HEK293 (cell line): ENCODE measurements around the gene DGCR8.

Source experiments
- ZEB2 ChIP-seq: fragments of 450-650 bp; formaldehyde crosslinking; IDR thresholded peaks from 2 replicates; pipeline ENCODE4 v1.5.1; 2016; ENCODE audit warnings: missing biosample characterization, missing genetic modification characterization
- ZNF248 ChIP-seq: fragments of 450-650 bp; formaldehyde crosslinking; IDR thresholded peaks from 2 replicates; pipeline ENCODE4 v1.5.1; 2017; ENCODE audit warnings: missing biosample characterization, missing genetic modification characterization
- ZNF274 ChIP-seq, 2 experiments: fragments of 200-500 bp in 1 of 2; fragments of 450-650 bp in 1 of 2; sonication (Bioruptor generic) in 1 of 2; formaldehyde crosslinking in 1 of 2; IDR thresholded peaks; 2 replicates each; pipeline versions ENCODE4 v1.5.1 to v1.6.1; 2014 to 2016; ENCODE audit warnings: borderline replicate concordance in 1 of 2, inconsistent platforms in 1 of 2, low read length in 1 of 2, missing biosample characterization in 1 of 2, missing genetic modification characterization in 1 of 2
- ZNF510 ChIP-seq: fragments of 450-650 bp; formaldehyde crosslinking; IDR thresholded peaks from 2 replicates; pipeline ENCODE4 v1.5.1; 2018; ENCODE audit warnings: mild to moderate bottlenecking, missing genetic modification characterization, missing biosample characterization; ENCODE audit not compliant: insufficient replicate concordance
- ZNF707 ChIP-seq: fragments of 450-650 bp; formaldehyde crosslinking; IDR thresholded peaks from 2 replicates; pipeline ENCODE4 v1.5.1; 2016; ENCODE audit warnings: missing biosample characterization, missing genetic modification characterization
- TF ChIP-seq, protein P1 (sequence below): sonication (generic); formaldehyde crosslinking; IDR thresholded peaks from 2 replicates; pipeline ENCODE4 v1.8.1; 2022; ENCODE audit warnings: mild to moderate bottlenecking, moderate library complexity, missing genetic modification reagents
- TF ChIP-seq, protein P2 (sequence below): fragments of 450-650 bp; formaldehyde crosslinking; IDR thresholded peaks from 2 replicates; pipeline ENCODE4; 2016; ENCODE audit warnings: missing biosample characterization, missing genetic modification characterization
- TF ChIP-seq, protein P3 (sequence below): fragments of 450-650 bp; formaldehyde crosslinking; IDR thresholded peaks from 2 replicates; pipeline ENCODE4 v1.5.1; 2016; ENCODE audit warnings: missing biosample characterization, missing genetic modification characterization
- TF ChIP-seq, protein P4 (sequence below): fragments of 450-650 bp; formaldehyde crosslinking; IDR thresholded peaks from 2 replicates; pipeline ENCODE4 v1.5.1; 2016; ENCODE audit warnings: missing biosample characterization, missing genetic modification characterization

DNA sequence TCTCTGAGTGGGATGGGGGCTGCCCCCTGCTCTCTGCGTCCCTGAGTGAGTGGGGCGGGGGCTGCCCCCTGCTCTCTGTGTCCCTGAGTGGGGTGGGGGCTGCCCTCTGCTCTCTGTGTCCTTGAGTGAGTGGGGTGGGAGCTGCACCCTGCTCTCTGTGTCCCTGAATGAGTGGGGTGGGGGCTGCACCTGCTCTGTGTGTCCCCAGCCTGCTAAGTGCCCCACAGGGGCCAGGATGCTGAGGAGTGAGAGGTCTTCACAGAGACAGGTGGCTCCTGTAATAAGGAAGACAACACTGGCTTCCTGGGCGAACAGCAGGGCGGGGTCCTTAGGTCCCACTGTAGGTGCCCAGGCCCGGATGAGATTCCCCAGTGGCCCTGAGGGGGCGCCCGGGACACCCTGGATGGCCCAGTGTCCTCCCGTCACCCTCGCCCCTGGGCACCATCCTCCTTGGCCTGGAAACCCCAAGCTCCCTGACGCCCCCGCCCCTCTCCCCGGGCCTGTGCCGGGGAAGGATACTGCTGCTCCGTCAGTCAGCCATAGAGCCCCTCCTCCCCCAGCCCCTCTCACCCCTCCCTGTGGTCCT is 74.7 kb downstream of the DGCR8 start:
- TF ChIP-seq ZNF274 (IDR thresholded peaks at IDR 0.05; ENCODE audit: low read length) (no peak), ZNF274 (tag by site-specific recombination; IDR thresholded peaks at IDR 0.05; ENCODE audit: borderline replicate concordance) (no peak), ZNF510 (tag by site-specific recombination) (no peak), ZNF248 (tag by site-specific recombination) (no peak), ZEB2 (tag by site-specific recombination) (no peak), ZNF707 (tag by site-specific recombination) (no peak)
- TF ChIP-seq, protein P1, sequence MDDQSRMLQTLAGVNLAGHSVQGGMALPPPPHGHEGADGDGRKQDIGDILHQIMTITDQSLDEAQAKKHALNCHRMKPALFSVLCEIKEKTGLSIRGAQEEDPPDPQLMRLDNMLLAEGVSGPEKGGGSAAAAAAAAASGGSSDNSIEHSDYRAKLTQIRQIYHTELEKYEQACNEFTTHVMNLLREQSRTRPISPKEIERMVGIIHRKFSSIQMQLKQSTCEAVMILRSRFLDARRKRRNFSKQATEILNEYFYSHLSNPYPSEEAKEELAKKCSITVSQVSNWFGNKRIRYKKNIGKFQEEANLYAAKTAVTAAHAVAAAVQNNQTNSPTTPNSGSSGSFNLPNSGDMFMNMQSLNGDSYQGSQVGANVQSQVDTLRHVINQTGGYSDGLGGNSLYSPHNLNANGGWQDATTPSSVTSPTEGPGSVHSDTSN, result no peak
- TF ChIP-seq, protein P2, sequence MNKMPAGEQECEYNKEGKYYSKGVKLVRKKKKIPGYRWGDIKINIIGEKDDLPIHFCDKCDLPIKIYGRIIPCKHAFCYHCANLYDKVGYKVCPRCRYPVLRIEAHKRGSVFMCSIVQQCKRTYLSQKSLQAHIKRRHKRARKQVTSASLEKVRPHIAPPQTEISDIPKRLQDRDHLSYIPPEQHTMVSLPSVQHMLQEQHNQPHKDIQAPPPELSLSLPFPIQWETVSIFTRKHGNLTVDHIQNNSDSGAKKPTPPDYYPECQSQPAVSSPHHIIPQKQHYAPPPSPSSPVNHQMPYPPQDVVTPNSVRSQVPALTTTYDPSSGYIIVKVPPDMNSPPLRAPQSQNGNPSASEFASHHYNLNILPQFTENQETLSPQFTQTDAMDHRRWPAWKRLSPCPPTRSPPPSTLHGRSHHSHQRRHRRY (tag by site-specific recombination), result no peak
- TF ChIP-seq, protein P3, sequence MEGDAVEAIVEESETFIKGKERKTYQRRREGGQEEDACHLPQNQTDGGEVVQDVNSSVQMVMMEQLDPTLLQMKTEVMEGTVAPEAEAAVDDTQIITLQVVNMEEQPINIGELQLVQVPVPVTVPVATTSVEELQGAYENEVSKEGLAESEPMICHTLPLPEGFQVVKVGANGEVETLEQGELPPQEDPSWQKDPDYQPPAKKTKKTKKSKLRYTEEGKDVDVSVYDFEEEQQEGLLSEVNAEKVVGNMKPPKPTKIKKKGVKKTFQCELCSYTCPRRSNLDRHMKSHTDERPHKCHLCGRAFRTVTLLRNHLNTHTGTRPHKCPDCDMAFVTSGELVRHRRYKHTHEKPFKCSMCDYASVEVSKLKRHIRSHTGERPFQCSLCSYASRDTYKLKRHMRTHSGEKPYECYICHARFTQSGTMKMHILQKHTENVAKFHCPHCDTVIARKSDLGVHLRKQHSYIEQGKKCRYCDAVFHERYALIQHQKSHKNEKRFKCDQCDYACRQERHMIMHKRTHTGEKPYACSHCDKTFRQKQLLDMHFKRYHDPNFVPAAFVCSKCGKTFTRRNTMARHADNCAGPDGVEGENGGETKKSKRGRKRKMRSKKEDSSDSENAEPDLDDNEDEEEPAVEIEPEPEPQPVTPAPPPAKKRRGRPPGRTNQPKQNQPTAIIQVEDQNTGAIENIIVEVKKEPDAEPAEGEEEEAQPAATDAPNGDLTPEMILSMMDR (tag by site-specific recombination), result no peak
- TF ChIP-seq, protein P4, sequence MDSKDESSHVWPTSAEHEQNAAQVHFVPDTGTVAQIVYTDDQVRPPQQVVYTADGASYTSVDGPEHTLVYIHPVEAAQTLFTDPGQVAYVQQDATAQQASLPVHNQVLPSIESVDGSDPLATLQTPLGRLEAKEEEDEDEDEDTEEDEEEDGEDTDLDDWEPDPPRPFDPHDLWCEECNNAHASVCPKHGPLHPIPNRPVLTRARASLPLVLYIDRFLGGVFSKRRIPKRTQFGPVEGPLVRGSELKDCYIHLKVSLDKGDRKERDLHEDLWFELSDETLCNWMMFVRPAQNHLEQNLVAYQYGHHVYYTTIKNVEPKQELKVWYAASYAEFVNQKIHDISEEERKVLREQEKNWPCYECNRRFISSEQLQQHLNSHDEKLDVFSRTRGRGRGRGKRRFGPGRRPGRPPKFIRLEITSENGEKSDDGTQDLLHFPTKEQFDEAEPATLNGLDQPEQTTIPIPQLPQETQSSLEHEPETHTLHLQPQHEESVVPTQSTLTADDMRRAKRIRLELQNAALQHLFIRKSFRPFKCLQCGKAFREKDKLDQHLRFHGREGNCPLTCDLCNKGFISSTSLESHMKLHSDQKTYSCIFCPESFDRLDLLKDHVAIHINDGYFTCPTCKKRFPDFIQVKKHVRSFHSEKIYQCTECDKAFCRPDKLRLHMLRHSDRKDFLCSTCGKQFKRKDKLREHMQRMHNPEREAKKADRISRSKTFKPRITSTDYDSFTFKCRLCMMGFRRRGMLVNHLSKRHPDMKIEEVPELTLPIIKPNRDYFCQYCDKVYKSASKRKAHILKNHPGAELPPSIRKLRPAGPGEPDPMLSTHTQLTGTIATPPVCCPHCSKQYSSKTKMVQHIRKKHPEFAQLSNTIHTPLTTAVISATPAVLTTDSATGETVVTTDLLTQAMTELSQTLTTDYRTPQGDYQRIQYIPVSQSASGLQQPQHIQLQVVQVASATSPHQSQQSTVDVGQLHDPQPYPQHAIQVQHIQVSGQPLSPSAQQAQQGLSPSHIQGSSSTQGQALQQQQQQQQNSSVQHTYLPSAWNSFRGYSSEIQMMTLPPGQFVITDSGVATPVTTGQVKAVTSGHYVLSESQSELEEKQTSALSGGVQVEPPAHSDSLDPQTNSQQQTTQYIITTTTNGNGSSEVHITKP, result no peak
